HG03342 (cell line): ENCODE measurements around the gene ACADL.

Source experiments
- ATAC-seq: cut with Tn5 transposase; IDR thresholded peaks from one replicate; pipeline ENCODE4 v1.9.1; 2021; ENCODE audit warnings: mild to moderate bottlenecking, moderate library complexity; ENCODE audit not compliant: unreplicated experiment

ACADL gene

DNA sequence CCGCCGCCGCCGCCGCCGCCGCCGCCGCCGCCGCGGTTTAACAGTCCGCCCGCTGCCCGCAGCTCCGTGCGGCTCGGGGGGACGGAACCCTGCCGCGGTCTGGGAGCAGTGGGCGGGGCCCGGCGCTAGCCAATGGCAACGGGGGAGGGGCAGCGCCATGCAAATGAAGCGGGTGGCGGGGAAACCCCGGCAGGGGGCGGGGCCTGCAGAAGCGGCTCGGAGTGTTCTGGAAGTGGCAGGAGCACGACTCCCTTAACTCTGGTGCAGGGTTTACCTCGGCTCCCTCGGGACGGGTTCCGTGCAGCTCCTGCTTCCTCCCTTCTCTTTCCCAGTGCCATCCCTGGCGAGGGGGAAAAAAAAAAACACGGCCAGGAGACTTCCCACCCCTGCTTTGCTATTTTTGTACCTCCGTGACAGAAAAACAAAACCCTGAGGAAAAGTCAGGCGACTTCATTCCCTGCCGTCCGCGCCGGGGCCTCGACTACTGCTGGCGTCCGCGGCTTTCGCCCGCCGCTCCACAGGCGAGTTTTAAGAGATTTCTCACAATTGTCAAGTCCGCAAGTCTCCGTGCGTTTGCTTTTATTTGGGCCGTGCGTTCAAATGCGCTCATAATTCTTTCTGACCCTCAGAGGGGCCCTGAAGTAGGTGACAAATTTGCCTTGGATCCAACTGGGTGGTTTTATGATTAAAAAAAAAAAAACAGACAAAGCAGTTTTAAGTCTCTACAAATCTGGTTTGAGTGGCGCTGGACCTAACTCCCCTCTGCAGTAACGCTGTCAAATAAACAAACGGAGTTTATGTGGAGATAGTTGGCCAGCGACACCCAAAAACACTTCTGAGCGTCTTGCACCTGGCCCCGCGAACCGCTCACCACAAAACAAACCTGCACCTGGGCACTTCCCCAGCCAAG lies 53.7 kb downstream of the ACADL start, which contains the start of gene KANSL1L:
Gene KANSL1L (minus strand): TSS at position 101 of the 910 bp plus-strand sequence. CDS start 16,827 bp downstream, outside the sequence.
- peak; percentile 63 for ATAC-seq

DNA sequence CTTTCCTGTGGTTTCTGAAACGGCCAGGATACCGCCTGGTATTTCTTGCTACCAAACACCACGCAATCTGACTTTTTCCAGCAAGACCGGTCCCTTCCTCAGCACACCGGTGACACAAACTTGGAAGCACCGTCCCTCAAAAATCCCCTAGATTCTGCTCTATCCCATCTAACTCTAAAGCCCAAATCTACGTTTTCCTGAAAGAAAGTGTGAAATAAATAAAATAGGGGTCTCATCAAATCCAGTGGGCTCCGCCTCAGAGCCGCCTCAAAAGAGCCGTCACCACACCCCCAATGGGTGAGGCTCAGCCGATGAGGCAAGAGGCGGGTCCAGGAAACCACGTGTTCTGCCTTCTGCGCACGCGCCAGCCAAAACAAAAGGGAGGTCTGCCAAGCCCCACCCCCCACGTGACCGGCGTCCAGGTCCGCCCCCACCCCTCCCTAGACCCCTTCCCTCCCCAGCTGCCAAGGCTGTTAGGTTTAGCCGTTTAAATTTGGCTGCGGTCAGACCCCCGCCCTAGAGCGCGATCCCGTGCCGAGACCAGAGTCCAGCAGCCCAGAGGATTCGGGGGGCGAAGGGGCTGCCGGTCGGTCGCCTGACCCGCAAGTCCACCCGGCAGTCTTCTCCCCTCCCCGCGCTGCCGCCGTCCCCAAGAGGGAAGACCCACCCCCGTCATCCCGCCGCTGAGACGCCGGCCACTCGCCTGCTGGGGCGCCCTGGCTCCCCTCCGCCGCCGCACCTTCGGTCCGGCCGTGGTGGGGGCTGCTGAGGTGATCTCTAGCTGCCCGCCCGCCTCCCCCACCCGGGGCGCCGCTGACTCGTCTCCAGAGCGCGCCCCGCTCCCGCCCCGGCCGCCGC lies 54.6 kb downstream of the ACADL start:
- peak; percentile 67 for ATAC-seq

DNA sequence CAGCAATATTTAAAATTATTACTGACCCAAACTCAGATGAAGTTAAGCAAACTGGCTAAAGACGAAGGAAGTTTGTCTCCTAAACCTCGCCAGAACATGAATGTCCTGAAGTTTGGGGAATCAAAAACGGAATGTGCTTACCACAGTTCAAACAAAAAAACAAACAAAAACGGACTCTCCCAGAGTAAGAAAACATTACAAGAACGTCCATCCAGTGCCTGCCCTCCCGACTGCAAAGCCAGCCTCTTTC lies 55.1 kb downstream of the ACADL start:
- ATAC-seq: no peak

DNA sequence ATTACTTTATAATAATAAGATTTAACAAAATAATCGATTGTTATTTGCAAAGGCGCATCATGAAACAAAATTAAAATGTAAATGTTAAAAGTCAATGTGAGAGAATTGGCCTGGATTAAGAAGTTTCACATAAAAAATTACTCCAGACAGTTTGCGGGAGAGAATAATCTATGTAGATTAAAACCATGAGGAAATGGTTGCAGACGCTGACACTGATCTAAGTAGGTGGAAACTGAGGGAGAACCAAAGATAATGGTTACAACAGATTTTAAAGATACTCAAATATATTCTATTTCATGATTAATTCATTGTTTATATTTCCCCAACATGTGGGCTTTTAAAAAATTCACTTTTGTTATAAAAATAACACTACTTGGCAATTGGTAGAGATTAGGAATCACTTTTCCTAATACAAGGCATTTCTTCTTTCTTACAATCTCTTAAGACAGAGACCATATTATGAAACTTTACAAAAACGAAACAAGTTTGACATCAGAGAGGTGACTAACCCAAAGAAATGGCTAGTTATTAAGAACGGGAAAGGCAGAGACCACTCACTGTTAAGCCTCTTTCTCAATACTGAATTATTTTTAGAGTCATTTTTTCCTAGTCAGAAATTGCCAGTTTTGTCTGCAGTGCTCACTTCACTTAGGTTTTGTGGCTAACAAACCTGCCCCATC lies 55.6 kb downstream of the ACADL start:
- ATAC-seq: peak; percentile 30

GRCh38 chr2:210167227-210167626 lies 58.0 kb downstream of the ACADL start:
- ATAC-seq: no peak

GRCh38 chr2:210162466-210163124 lies 62.7 kb downstream of the ACADL start:
- no peak for ATAC-seq

DNA sequence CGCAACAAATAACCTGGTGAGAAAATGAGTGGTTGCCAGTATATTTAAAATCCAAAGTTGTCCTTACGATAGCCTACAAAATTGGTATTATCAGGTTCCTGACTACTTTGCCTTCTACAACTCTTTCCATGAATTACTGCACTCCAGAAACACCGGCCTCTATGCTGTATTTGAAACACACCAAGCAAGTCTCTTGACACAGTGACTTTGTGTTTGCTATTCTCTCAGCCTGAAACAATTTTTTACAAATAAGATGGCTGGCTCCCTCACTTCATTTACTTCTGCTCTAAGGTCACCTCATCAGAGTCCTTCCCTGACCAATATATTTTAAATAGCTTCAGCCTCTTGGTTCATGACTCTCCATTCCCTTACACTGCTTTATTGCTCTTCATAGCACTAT lies 66.2 kb downstream of the ACADL start:
- ATAC-seq: no peak

DNA sequence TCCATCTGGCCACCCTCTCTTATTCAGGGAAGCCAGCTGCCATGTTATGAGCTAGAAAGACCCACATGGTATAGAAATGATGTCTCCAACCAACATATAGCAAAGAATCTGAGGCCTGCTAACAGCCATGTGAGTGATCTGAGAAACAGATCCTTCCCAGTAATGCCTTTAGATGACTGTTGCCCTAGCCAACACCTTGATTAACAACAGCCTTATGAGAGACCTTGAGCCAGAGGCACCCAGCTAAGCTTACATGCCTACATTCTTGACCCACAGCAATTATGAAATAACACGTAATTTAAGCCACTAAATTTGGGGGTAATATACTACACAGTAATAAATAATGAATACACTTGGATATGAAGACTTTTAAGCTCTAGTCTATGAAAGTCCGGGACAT lies 67.0 kb downstream of the ACADL start:
- no peak for ATAC-seq

- no peak for ATAC-seq
Observed at GRCh38 chr2:210157526-210157925, 67.7 kb downstream of the ACADL start.

DNA sequence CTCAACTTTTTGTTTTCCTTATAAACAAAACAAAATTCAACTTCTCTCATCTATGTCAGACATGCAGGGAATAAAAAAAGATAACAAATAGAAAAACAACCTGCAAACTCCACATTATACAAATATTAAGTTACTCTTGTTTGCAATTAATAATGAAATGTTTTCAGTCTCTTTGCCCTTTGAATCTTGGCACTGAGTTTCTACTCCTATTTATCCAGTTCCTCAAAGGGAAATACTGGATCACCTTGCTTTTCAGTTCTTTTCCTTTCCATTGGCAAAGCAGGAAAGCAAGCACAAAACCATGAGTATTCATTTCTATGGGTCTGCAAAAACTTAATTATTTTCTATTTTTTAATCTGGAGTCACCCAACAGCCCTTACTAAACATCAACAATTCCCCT lies 77.6 kb downstream of the ACADL start:
- ATAC-seq: no peak
